Epidermal melanocyte (primary cell): Measurements from ENCODE around the gene TMEM200B.
"Not testable (repeated sequence)": the region's sequence is repeated elsewhere in the genome, so short reads cannot be mapped to it uniquely, and the experiment has no call there.

Source experiments
- DNase-seq: peaks from one replicate; pipeline ENCODE4 v3.0.0; 2011; ENCODE audit warnings: low spot score; ENCODE audit not compliant: insufficient read length

The TMEM200B gene

DNA sequence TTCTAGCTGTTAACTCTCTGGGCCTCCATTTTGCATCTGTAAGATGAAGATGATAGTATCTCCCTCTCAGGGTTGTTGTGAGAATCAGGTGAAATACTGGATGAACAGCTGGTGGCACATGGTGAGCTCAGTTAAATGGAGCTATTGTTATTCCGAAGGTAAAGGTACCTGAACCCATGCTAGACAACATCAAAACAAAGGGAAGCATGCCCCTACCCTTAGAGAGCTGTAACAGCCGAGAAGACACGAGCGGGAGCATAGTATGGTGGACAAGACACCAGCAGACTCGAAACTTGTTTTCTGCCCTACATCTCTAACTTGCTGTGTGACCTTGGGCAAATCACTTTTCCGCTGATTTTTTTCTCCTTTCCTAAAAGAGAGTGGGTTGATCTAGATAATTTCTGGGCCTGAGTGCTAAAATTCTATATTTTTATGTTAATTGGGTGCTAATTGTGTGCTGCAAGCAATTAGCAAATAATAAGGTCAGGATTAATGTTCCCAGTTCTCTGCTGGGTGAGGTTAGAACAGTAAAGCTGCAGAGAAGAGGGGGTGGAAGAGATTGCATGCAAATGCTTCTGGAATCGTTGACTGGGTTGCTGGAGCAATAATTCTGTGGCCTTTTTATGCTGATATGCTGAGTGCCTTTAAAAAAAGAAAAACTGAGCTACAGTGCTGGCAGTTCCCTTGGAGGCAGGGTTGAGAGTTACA is 10.8 kb downstream of the TMEM200B start:
- DNase-seq = no peak

DNA sequence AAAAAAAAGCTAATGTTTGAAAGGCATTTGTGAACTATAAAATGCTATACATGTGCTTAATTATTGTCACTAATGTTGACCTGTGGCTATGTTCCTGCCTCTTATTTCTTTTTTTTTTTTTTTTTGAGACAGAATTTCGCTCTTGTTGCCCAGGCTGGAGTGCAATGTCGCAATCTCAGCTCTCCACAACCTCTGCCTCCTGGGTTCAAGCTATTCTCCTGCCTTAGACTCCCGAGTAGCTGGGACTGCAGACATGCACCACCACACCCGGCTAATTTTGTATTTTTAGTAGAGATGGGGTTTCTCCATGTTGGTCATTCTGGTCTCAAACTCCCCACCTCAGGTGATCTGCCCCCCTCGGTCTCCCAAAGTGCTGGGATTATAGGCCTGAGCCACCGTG is 15.7 kb downstream of the TMEM200B start:
- not testable (repeated sequence) for DNase-seq

DNA sequence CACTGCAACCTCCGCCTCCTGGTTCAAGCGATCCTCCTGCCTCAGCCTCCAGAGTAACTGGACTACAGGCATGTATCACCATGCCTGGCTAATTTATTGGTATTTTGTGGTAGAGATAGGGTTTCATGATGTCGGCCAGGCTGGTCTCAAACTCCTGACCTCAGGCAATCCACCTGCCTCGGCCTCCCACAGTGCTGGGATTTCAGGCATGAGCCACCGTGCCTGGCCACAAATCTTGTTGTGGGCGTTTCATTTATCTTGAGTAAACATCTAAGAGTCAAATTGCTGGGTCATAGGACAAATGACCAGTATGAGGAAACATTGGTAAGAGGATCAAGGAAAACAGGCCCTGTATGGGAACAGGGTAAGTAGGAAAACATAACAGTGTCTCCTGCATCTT is 17.9 kb downstream of the TMEM200B start:
- no peak for DNase-seq

DNA sequence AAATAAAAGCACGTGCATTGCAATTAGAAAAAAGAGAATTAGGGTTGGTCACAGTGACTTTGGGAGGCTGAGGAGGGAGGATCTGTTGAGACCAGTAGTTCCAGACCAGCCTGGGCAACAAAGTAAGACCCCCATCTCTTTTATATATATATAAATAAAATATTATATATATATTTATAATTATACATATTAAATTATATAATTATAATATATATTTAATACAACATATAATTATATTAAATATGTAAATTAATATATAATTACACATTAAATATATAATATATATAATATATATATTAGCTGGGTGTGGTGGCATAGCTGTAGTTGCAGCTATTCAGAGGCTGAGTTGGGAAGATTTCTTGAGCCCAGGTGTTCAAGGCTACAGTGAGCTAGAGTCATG is 23.2 kb downstream of the TMEM200B start:
- no peak for DNase-seq

DNA sequence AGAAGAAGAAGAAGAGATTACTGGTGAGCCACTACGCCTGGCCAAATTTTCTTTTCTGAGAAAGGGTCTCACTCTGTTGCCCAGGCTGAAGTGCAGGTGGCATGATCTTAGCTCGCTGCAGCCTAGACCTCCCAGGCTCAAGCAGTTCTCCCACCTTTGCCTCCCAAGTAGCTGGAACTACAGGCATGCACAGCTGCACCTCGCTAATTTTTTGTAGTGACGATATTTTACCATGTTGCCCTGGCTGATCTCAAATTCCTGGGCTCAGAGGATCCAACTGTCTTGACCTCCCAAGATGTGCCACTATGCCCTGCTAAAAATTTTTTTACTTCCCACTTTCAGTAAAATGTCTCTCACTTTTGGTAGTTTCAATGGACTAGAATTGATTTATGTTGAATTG is 24.4 kb downstream of the TMEM200B start:
- no peak for DNase-seq

DNA sequence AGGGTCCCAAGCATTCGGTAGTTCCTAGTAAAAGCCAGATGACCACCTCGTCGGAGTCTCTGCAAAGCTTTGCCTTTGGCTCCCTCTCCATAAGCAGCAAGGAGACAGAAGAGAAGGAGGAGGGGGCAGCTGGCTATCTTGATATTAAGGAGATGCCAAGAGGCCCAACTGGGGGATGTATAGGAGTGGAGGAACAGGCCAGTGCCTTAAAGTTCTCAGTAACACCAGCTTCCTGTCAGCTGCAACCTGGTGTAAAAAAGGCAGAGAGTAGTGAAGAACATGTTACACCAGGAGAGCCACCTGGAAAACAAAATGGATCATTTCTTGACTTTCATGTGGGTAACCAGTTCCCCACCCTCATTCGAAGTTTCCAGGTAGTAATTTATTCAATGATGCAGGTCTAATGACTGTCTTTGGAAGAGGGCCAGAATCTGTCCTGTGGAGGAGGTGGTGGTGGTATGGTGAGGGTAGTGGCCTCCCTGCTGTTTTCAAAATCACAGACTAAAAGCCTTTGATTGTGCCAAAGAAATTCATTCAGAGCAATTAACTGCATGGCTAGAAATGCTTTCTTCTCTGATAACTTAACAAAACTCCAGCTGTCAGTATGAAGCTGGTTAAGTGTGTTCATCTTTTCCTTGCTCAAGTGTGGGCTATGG is 27.3 kb downstream of the TMEM200B start:
- no peak for DNase-seq

GRCh38 chr1:29094954-29095353 is 28.7 kb downstream of the TMEM200B start:
- no peak for DNase-seq

DNA sequence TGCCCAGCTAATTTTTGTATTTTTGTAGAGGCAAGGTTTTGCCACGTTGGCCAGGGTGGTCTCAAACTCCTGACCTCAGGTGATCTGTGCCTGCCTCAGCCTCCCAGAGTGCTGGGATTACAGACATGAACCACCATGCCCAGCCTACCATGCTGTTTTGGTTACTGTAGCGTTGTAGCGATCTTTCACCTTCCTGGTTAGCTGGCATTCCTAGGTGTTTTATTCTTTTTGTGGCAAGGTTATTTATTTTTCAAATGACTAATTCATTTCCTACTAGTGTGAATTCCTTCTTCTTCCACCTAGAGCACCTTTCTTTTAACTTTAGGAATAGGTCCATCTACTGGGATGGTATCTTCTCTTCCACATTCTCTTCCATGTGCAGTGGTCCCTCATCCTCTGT is 29.3 kb downstream of the TMEM200B start:
- no peak for DNase-seq

DNA sequence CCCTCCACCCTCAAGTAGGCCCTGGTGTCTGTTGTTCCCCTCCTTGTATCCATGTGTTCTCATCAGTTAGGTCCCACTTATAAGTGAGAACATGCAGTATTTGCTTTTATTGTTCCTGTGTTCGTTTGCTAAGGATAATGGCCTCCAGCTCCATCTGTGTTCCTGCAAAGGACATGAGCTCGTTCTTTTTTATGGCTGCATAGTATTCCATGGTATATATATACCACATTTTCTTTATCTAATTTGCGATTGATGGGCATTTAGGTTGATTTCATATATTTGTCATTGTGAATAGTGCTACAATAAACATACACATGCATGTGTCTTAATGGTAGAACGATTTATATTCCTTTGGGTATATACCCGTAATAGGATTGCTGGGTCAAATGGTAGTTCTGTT is 31.0 kb downstream of the TMEM200B start:
- DNase-seq = not testable (repeated sequence)

DNA sequence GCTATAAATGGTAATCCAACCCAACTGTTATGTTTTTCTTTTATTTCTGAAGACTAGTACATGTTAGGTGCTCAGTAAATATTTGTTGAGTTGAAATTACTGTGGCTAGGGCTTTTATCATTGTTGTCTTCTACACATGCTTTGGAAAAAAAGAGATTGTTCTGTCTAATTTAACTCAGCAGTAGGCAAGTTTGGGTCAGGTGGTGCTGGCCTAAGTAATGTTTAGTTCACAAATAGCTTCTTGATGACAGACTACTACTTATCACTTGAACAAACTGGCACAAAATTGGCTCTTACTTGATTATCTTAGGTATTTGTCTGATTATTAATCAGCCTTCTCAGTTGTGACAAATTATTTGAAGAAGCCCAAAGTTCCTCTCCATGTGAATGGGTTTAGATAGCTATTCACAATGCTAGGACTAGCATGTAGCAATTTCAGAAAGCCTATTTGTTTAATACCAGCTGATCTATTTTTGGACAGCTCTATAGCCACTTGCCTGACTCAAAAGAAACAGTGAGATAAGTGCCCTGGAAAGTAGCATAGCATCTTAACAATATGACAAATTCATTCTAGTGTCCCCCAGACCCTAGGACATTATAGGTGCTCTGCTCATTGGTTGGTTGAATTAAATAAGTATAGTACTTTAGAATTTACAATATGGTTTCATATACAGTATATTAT is 32.6 kb downstream of the TMEM200B start:
- no peak for DNase-seq

- no peak for DNase-seq
Observed at GRCh38 chr1:29084196-29084521, 39.5 kb downstream of the TMEM200B start.

DNA sequence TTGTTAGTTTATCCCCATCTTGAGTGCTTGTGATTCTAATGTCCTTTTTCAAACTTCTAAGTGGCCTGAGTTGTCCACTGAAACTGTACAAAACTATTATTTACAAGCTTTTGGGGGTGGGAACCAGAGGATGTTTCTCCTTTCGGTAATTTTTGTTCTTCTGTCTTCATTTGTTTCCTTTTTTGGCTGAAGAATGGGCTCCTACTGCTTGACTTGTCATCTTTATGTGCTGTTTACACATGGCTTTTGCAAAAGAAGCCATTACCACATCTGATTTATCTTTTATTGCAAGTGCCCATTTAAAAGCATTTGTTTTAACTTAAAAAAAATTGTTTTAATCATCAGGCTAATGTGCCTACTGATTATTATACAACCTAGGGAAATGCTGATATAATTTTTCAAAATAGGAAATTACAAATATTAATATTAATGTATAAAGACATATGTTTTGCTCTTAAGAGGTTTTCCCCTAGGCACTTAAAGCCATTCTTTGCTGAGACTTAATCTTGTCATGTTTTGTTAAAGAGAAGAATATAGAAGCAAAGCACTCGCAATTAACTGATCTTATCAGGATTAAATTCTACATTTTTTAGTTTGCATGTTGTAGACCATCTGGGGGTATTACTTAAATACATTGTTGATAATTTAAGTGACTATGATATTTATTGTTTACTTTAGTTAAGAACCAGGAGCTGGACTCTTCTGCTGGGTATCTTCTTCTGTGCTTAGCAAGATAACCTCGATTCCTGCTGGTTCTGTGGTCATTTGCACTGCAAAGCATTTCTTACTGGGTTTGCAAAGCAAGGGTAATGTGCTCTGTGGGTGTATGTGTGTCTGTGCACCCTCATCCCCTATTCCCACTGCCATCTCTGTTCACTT is 40.1 kb downstream of the TMEM200B start:
- DNase-seq = no peak

DNA sequence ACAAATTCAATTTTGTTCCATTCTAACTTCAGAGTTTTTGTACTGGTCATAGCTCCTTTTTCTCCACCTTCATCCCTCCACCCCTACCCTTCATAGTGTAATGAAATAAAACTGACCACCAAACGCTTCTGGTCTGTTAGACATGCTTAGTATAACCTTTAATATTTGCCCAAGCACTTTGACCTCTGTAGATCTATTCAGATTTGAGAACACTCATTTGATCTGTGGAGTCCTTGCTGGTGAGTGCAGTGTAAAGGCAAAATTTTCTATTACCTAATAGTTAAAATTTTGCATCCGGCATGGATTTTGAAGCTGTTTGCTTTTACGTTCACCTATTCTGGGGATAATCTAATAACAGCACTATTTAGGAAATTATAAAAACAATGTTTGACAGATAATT is 41.2 kb downstream of the TMEM200B start:
- DNase-seq = no peak

- no peak for DNase-seq
Observed at GRCh38 chr1:29081201-29081600, 42.5 kb downstream of the TMEM200B start.

DNA sequence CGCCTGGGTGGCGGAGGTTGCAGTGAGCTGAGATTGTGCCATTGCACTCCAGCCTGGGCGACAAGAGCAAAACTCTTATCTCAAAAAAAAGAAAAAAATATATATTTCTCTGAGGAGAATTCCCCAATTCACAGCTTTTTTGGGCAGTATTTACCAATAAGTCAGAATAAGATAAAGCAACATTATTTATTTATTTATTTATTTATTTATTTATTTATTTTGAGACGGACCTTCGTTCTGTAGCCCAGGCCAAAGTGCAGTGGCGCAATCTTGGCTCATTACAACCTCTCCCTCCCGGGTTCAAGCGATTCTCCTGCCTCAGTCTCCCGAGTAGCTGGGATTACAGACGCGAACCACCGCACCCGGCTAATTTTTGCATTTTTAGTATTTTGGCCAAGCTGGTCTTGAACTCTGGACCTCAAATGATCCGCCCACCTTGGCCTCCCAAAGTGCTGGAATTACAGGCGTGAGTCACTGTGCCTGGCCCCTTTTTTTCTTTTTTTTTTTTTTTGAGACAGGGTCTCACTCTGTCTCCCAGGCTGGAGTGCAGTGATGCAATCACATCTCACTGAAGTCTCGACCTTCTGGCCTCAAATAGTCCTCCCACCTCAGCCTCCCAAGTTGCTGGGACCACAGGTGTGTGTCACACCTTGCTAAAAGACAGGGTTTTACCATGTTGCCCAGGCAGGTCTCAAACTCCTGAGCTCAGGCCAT is 43.6 kb downstream of the TMEM200B start:
- not testable (repeated sequence) for DNase-seq

- DNase-seq = no peak
Observed at GRCh38 chr1:29077155-29077554, 46.5 kb downstream of the TMEM200B start.
